Ectodermal cell (in vitro differentiated cells): ENCODE measurements around the gene APOF.

ENCODE experiments used
- H3K27ac ChIP-seq: 2 replicates; pipeline ENCODE4 v1.7.0; 2013; ENCODE audit warnings: mild to moderate bottlenecking, low read depth, low read length; ENCODE audit not compliant: insufficient read depth, poor library complexity, severe bottlenecking
- H3K27me3 ChIP-seq: 2 replicates; pipeline ENCODE4 v1.7.0; 2013; ENCODE audit warnings: mild to moderate bottlenecking, low read length; ENCODE audit not compliant: insufficient read depth, control insufficient read depth, poor library complexity, severe bottlenecking
- H3K36me3 ChIP-seq: one replicate; pipeline ENCODE4 v1.7.0; 2013; ENCODE audit warnings: low read length; ENCODE audit not compliant: control insufficient read depth, insufficient read depth
- H3K4me1 ChIP-seq: one replicate; pipeline ENCODE4 v1.7.0; 2013; ENCODE audit warnings: low read length; ENCODE audit not compliant: control insufficient read depth, insufficient read depth
- H3K4me3 ChIP-seq: 2 replicates; pipeline ENCODE4 v1.7.0; 2013; ENCODE audit warnings: low read depth, low read length, control low read depth; ENCODE audit not compliant: insufficient read depth
- H3K9me3 ChIP-seq: 2 replicates; pipeline ENCODE4 v1.7.0; 2013; ENCODE audit warnings: mild to moderate bottlenecking, low read length, moderate library complexity; ENCODE audit not compliant: control insufficient read depth
- WGBS, 2 experiments: methylation state at CpG; one replicate each; pipeline ENCODE4 v1.1.7; 2013; ENCODE audit warnings: missing lambda C conversion rate in 2 of 2; 5-methylcytosine and 5-hydroxymethylcytosine counted together

Gene APOF

DNA sequence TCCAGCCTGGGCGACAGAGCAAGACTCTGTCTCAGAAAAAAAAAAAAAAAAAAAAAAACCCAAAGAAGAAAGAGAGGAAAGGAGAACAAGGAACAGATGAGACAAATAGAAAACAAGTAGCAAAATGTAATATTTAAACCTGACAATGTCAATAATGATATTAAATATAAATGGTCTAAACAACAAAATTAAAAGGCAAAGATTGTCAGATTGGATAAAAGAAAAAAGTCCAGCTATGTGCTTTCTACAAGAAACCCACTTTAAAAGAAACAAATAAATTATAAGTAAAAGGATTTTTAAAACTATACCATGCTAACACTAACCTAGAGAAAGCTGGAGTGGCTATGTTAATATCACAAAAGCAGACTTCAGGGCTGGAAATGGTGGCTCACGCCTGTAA is 29.7 kb upstream of the APOF start:
- H3K27ac ChIP-seq, result no peak overlapping the region
- H3K36me3 ChIP-seq, result no peaks in the 10 kb centered on the region
- H3K27me3 ChIP-seq, result no peaks in the 10 kb centered on the region
- WGBS, 2 experiments, result 88 to 98% methylated on average over 1 to 2 of the region's 2 CpGs
- H3K4me1 ChIP-seq, result peaks cover under 1% of the 10 kb centered on the region
- no peak overlapping the region for H3K4me3 ChIP-seq
- peaks cover 2% of the 10 kb centered on the region for H3K9me3 ChIP-seq

DNA sequence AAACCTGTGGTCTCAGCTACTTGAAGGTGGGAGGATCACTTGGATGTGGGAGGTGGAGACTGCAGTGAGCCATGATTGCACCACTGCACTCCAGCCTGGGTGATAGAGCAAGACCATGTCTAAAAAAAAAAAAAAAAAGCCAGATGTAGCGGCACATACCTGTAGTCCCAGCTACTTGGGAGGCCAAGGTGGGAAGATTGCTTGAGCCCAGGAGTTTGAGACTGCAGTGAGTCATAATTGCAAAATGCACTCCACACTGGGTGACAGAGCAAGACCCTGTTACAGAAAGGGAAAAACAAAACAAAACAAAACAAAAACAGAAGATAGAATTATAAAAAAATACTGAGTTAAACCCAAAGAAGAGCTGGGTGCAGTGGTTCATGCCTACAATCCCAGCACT is 29.1 kb upstream of the APOF start:
- Histone ChIP-seq H3K4me3 (no peak overlapping the region), H3K27me3 (no peaks in the 10 kb centered on the region), H3K27ac (no peak overlapping the region), H3K36me3 (no peaks in the 10 kb centered on the region), H3K9me3 (no peaks in the 10 kb centered on the region), H3K4me1 (peaks cover 4% of the 10 kb centered on the region)
- WGBS, 2 experiments, result 90% methylated on average over 1 of the region's 1 CpG

DNA sequence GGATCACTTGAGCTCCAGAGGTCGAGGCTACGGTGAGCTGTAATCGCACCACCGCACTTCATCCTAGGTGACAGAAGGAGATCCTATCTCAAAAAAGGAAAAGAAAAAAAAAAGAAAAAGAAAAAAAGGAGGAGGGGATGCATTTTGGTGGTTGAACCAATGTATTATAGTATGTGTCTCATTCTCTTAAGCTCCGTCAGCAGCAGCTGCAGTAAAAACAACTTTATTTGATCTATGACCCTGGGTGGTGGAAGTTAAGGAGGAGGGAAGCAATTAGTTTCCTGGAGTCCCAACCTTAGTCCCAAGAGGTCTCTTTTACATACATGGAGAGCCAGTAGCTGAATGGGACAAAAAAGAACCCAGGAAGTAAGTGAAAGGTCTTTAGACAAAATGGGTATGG is 26.8 kb upstream of the APOF start:
- H3K36me3 ChIP-seq, result no peaks in the 10 kb centered on the region
- H3K27ac ChIP-seq, result no peak overlapping the region
- peaks cover 4% of the 10 kb centered on the region for H3K4me1 ChIP-seq
- H3K9me3 ChIP-seq, result no peaks in the 10 kb centered on the region
- no peak overlapping the region for H3K4me3 ChIP-seq
- WGBS, 2 experiments, result 86 to 89% methylated on average over 5 of the region's 5 CpGs
- H3K27me3 ChIP-seq, result no peaks in the 10 kb centered on the region

DNA sequence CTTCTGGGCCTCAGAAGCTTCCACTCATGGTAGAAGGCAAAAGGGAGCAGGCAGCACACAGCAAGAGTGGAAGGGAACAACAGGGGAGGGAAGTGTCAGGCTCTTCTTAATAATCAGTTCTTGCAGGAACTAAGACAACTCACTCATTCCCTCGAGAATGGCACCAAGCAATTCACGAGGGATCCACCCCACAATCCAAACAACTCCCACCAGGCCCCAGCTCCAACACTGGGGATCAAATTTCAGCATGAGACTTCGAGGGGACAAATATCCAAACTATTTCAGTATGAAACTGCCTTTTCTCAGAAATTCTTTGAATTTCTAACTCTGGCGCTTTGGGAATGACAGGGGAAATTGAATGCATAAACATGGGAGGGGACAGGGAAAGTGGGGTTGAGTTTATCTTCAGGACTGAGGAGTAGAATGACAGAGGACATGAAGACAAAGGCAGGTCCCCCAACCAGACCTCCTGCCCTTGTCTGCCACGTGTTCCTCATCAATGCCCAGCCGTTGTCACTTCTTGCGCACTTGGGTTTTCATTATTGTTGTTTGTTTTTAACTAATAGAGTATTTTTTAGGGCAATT is 24.6 kb upstream of the APOF start:
- no peak overlapping the region for H3K27ac ChIP-seq
- peaks cover 4% of the 10 kb centered on the region for H3K4me1 ChIP-seq
- H3K27me3 ChIP-seq, result no peaks in the 10 kb centered on the region
- no peak overlapping the region for H3K4me3 ChIP-seq
- WGBS, 2 experiments, result 57 to 62% methylated on average over 7 of the region's 7 CpGs
- no peaks in the 10 kb centered on the region for H3K9me3 ChIP-seq
- H3K36me3 ChIP-seq, result no peaks in the 10 kb centered on the region

DNA sequence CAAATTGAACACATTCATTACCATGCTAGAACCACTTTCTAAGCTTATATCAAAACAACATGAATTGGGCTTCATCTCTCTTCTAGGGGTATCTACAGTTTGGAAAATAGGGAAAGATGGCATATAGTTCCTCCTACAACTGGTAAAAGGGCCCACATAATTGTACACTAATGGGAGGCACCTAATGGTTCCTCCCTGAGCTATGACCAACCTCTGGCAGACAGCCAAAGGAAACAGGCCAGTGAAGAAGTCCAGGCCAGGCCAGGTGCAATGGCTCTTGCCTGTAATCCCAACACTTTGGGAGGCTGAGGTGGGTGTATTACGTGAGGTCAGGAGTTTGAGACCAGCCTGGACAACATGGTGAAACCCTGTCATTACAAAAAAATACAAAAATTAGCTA is 23.2 kb upstream of the APOF start:
- 95 to 100% methylated on average over 1 of the region's 1 CpG for WGBS, 2 experiments
- Histone ChIP-seq H3K4me1 (peaks cover 4% of the 10 kb centered on the region), H3K36me3 (no peaks in the 10 kb centered on the region), H3K4me3 (no peak overlapping the region), H3K27me3 (no peaks in the 10 kb centered on the region), H3K9me3 (no peaks in the 10 kb centered on the region), H3K27ac (no peak overlapping the region)

DNA sequence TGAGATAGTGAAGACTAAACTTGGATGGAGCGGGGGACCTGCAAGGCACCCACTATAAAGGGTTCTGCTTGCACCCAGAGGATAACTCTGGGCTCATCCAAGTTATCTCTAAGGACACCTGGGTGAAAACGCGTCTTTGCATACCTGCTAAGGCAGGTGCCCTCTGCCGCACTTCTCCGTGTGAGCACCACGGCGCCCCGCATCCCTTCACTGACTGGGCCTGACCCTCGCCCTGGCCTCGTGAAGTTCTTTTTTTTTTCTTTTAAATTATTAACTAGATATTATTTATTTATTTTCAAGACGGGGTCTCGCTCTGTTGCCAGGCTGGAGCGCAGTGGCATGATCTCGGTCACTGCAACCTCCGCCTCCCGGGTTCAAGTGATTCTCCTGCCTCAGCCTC is 20.0 kb upstream of the APOF start:
- Histone ChIP-seq H3K27me3 (no peaks in the 10 kb centered on the region), H3K36me3 (no peaks in the 10 kb centered on the region), H3K27ac (no peak overlapping the region), H3K4me3 (no peak overlapping the region), H3K4me1 (peaks cover 4% of the 10 kb centered on the region), H3K9me3 (no peaks in the 10 kb centered on the region)
- 90 to 96% methylated on average over 14 to 16 of the region's 16 CpGs for WGBS, 2 experiments

DNA sequence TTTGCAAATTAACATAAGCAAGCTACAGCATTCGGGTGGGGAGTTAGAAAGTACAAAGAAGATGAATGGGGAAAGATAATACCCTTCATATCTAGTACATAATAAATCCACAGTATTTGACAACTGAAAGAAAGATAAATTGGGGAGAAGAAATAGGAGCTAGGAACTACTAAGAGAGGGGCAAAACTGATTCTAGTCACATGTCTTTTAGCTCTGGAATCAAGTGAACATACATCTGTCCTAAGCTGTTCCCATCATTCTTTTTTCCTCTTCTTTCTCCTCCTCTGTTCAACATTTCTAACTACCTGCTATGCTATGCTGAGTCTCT is 15.3 kb upstream of the APOF start:
- H3K27me3 ChIP-seq, result no peaks in the 10 kb centered on the region
- WGBS, 2 experiments, result no CpG with 5 or more reads among the region's 1 CpG
- H3K27ac ChIP-seq, result no peak overlapping the region
- no peaks in the 10 kb centered on the region for H3K9me3 ChIP-seq
- H3K36me3 ChIP-seq, result no peaks in the 10 kb centered on the region
- no peaks in the 10 kb centered on the region for H3K4me1 ChIP-seq
- no peak overlapping the region for H3K4me3 ChIP-seq

DNA sequence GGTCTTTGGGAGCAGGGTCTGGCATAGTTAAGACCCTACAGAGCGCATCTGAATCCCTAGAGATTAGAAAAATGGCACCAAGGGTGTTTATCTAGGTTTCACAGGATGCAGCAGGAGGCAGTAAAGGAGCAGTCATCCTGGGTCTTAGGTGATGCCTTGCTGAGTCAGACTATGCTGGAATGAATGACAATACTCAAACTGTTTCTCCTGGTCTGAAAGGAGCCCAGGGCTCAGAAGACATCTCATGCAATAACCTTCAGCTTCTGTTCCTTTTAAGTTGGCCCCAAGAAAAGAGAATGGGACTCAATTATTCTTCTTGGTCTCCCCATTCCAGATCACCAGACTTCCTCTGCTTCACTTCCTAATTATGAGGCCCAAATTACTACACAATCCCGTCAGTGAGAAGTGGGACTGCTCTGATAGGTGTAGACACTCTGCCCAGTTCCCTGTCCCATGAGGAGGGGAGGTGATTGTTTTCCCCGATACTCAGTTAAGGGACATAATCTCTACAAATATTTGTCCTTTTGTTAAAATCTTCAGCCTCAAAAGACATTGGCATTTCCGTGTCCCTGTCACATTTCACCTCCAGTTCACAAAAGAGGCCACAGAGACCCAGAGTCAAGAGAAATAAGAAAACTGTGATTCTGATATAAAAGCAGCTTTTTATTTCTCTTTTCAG is 14.8 kb upstream of the APOF start:
- Histone ChIP-seq H3K27me3 (no peaks in the 10 kb centered on the region), H3K36me3 (no peaks in the 10 kb centered on the region), H3K9me3 (no peaks in the 10 kb centered on the region), H3K4me1 (no peaks in the 10 kb centered on the region), H3K27ac (no peak overlapping the region), H3K4me3 (no peak overlapping the region)
- WGBS, 2 experiments, result 84 to 95% methylated on average over 3 to 4 of the region's 4 CpGs

DNA sequence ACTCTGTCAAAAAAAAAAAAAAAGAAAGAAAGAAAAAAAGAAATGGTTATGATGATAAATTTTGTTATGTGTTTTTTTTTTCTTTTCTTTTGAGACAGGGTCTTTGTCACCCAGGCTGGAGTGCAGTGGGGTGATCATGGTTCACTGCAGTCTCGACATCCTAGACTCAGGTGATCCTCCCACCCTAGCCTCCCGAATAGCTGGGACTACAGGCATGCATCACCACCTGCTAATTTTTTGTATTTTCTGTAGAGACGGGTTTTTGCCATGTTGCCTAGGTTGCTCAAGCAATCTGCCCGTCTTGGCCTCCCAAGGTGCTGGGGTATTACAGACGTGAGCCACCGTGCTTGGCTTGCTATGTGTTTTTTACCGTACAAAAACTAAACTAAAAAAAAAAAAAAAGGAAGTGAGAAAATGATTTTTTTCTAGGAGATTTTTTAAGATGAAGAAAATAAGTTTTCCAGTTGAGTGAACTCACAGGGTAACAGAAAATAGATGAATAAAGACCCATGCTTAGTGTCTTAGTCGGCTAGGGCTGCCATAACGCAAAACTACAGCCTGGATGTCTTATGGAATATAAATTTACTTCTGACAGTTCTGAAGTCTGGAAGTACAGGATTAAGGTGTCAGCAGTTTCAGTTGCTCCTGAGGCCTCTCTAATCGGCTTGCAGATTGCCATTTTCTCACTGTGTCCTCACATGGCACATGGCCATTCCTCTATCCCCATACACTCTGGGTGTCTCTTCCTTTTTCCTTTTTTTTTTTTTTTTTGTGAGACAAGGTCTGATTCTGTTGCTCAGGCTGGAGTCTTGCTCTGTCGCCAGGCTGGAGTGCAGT is 13.2 kb upstream of the APOF start:
- no peak overlapping the region for H3K4me3 ChIP-seq
- H3K9me3 ChIP-seq, result no peaks in the 10 kb centered on the region
- H3K4me1 ChIP-seq, result no peaks in the 10 kb centered on the region
- no peaks in the 10 kb centered on the region for H3K36me3 ChIP-seq
- 90 to 93% methylated on average over 8 to 11 of the region's 11 CpGs for WGBS, 2 experiments
- no peak overlapping the region for H3K27ac ChIP-seq
- H3K27me3 ChIP-seq, result no peaks in the 10 kb centered on the region

DNA sequence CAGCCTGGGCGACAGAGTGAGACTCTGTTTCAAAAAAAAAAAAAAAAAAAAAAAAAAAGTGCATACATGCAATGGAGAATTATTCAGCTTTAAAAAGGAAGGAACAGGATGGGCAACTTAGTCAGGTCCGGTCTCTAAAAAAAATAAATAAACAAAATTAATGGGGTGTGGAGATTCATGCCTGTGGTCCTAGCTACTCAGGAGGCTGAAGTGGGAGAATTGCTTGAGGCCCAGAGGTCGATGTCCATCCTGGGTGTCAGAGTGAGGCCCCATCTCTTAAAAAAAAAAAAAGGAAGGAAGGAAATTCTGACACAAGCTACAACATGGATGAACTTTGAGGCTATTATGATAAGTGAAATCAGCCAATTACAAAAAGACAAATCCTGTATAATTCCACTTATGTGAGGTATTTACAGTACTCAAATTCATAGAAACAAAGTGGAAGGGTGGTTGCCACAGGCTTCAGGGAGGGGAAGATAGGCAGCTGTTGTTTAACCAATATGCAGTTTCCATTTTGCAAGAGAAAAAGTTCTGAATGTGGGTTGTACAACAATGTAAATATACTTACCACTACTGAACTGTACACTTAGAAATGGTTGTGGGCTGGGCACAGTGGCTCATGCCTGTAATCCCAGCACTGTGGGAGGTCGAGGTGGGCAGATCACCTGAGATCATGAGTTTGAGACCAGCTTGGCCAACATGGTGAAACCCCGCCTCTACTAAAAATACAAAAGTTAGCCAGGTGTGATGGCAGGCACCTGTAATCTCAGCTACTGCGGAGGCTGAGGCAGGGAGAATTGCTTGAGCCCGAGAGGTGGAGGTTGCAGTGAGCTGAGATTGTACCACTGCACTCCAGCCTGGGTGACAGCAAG is 12.3 kb upstream of the APOF start:
- Histone ChIP-seq H3K4me1 (no peaks in the 10 kb centered on the region), H3K36me3 (no peaks in the 10 kb centered on the region), H3K9me3 (no peaks in the 10 kb centered on the region), H3K27me3 (no peaks in the 10 kb centered on the region), H3K4me3 (no peak overlapping the region), H3K27ac (no peak overlapping the region)
- WGBS, 2 experiments, result 90 to 94% methylated on average over 6 to 7 of the region's 7 CpGs
